K562 (cell line): ENCODE measurements around the gene AKR1C3.

Experiments
- BRF1 ChIP-seq: IDR thresholded peaks from 3 replicates; pipeline ENCODE4 v1.6.1; 2011; ENCODE audit warnings: borderline replicate concordance, mild to moderate bottlenecking; ENCODE audit not compliant: insufficient read length; ENCODE audit errors: extremely low read depth
- CC2D1A ChIP-seq: fragments of 450-650 bp; IDR thresholded peaks from 2 replicates; pipeline ENCODE4 v1.6.1; 2017; ENCODE audit warnings: mild to moderate bottlenecking
- COPS2 ChIP-seq: fragments of 450-650 bp; conservative IDR thresholded peaks from 2 replicates; pipeline ENCODE4 v1.6.1; 2016; ENCODE audit warnings: mild to moderate bottlenecking, moderate library complexity
- E2F5 ChIP-seq: sonication (generic); formaldehyde crosslinking; IDR thresholded peaks from 2 replicates; pipeline ENCODE4 v1.8.0; 2022; ENCODE audit warnings: mild to moderate bottlenecking, missing genetic modification reagents
- EP300 ChIP-seq: IDR thresholded peaks from 2 replicates; pipeline ENCODE4 v1.6.1; 2012; ENCODE audit warnings: low read length, improper control_type of control experiment
- EZH2 ChIP-seq: IDR thresholded peaks from 2 replicates; pipeline ENCODE4 v1.6.1; 2012; ENCODE audit warnings: low read depth, mild to moderate bottlenecking, inconsistent platforms, low read length, borderline replicate concordance
- HNRNPUL1 ChIP-seq: fragments of 200-400 bp; formaldehyde crosslinking; IDR thresholded peaks from 2 replicates; pipeline ENCODE4 v1.6.1; 2017; ENCODE audit warnings: low read length
- TAF1 ChIP-seq: IDR thresholded peaks from 2 replicates; pipeline ENCODE4 v1.6.1; 2011; ENCODE audit warnings: mild to moderate bottlenecking, low read length, moderate library complexity; ENCODE audit not compliant: insufficient read depth, control insufficient read depth, severe bottlenecking; ENCODE audit errors: extremely low read depth
- ZNF274 ChIP-seq: IDR thresholded peaks from 2 replicates; pipeline ENCODE4 v1.6.1; 2011; ENCODE audit warnings: low read depth, mild to moderate bottlenecking, low read length, moderate library complexity, borderline replicate concordance
- ZNF384 ChIP-seq: IDR thresholded peaks from 2 replicates; pipeline ENCODE4 v1.6.1; 2012; ENCODE audit warnings: low read depth, low read length, improper control_type of control experiment
- ZNF830 ChIP-seq: fragments of 250-450 bp; sonication (Bioruptor Pico); IDR thresholded peaks from 2 replicates; pipeline ENCODE4 v1.5.0; 2021; ENCODE audit warnings: mild to moderate bottlenecking

GRCh38 chr10:5143137-5143536, 48.9 kb downstream of the AKR1C3 start:
- TF ChIP-seq ZNF384: no peak
- TF ChIP-seq COPS2: no peak
- TF ChIP-seq ZNF274: no peak
- TF ChIP-seq EZH2: no peak
- no peak for TF ChIP-seq HNRNPUL1
- no peak for TF ChIP-seq E2F5
- no peak for TF ChIP-seq BRF1
- no peak for TF ChIP-seq ZNF830 (CRISPR knock-in tag)
- TF ChIP-seq EP300: no peak
- TF ChIP-seq TAF1: no peak
- no peak for TF ChIP-seq CC2D1A
